K562 (cell line): Measurements from ENCODE around the gene ITPRIP. TPM values are rescaled to one million over a fixed set of nuclear protein-coding genes. Genes with fewer than 3 reads are reported as not detected.

Experiments
- ATAC-seq: fragments of 200-7000 bp; cut with Tn5 transposase; 3 replicates; pipeline ENCODE4 v1.9.1; 2020; ENCODE audit warnings: moderate library complexity
- BruUV-seq: library from RNA; stranded (reverse); fragments of 400-500 nt; replicated peaks from 2 replicates; lab custom pipeline; 2021; lab: Mats Ljungman, UMichigan
- CTCF ChIA-PET: fragments of 300-600 bp; formaldehyde crosslinking; extraction: SDS; loops from one replicate; lab custom pipeline; 2021; ENCODE audit warnings: low intra/inter-chr PET ratio; lab: Yijun Ruan, JAX
- POLR2A ChIA-PET: fragments of 300-600, 350-650 bp; sonication (Branson Sonifier 250); formaldehyde crosslinking; extraction: SDS; loops from one replicate; lab custom pipeline; 2021; ENCODE audit warnings: antibody characterized with exemption, inconsistent platforms; lab: Yijun Ruan, JAX
- DNase-seq, 4 experiments: peaks; one replicate each; pipeline versions ENCODE4 v3.0.0 to v3.0.0-alpha.2; 2011 to 2018; ENCODE audit warnings: low spot score in 3 of 4, mixed read lengths in 3 of 4; ENCODE audit errors: extremely low read depth in 1 of 4
- FAIRE-seq: peaks from 2 replicates; lab custom pipeline; 2011; peaks lifted over from hg19 to GRCh38; lab: Jason Lieb, UNC
- H2AFZ ChIP-seq: 2 replicates; pipeline ENCODE4 v1.6.0; 2011; ENCODE audit warnings: low read depth, low read length, control low read depth, inconsistent platforms
- H3K27ac ChIP-seq: fragments of 200-600 bp; 3 replicates; pipeline ENCODE4 v1.8.0; 2011; ENCODE audit warnings: low read depth, mild to moderate bottlenecking, control low read depth, inconsistent platforms, low read length, moderate library complexity, mixed read lengths; ENCODE audit errors: extremely low read depth
- H3K27me3 ChIP-seq, 2 experiments: fragments of 300-600 bp in 1 of 2; 2 replicates in 1 of 2; 3 replicates in 1 of 2; pipeline versions ENCODE4 v1.6.0 to v1.8.0; 2011; ENCODE audit warnings: inconsistent platforms in 2 of 2, low read length in 2 of 2, mild to moderate bottlenecking in 1 of 2, mixed read lengths in 1 of 2, moderate library complexity in 1 of 2; ENCODE audit not compliant: control insufficient read depth in 2 of 2, insufficient read depth in 2 of 2
- H3K36me3 ChIP-seq: fragments of 300-600 bp; 3 replicates; pipeline ENCODE4 v1.8.0; 2011; ENCODE audit warnings: mild to moderate bottlenecking, low read length, inconsistent platforms; ENCODE audit not compliant: control insufficient read depth, insufficient read depth
- H3K4me1 ChIP-seq, 2 experiments: fragments of 200-600 bp in 1 of 2; replicated peaks in 1 of 2; 2 replicates in 1 of 2; 3 replicates in 1 of 2; pipeline versions ENCODE4 v1.5.1 to v1.8.0; 2011; ENCODE audit warnings: inconsistent platforms in 2 of 2, low read length in 2 of 2, mild to moderate bottlenecking in 1 of 2, mixed read lengths in 1 of 2, moderate library complexity in 1 of 2; ENCODE audit not compliant: control insufficient read depth in 2 of 2, insufficient read depth in 2 of 2
- H3K4me2 ChIP-seq: 2 replicates; pipeline ENCODE4 v1.6.1; 2011; ENCODE audit warnings: low read length, control low read depth, inconsistent platforms, mixed read lengths; ENCODE audit not compliant: insufficient read depth
- H3K4me3 ChIP-seq: fragments of 200-600 bp; sonication (generic), shearing (Covaris generic); 2 replicates; pipeline ENCODE4 v1.5.1; 2016; ENCODE audit warnings: control low read depth, inconsistent platforms
- H3K79me2 ChIP-seq: fragments of 200-600 bp; 3 replicates; pipeline ENCODE4 v1.8.0; 2011; ENCODE audit warnings: low read length, inconsistent platforms; ENCODE audit not compliant: control insufficient read depth, insufficient read depth
- H3K9ac ChIP-seq, 2 experiments: 2 replicates each; pipeline versions ENCODE4 v1.6.0 to v1.6.1; 2011; ENCODE audit warnings: low read depth in 2 of 2, low read length in 2 of 2, control low read depth in 1 of 2, inconsistent platforms in 1 of 2, mild to moderate bottlenecking in 1 of 2, mixed read lengths in 1 of 2; ENCODE audit not compliant: insufficient read depth in 1 of 2
- H3K9me1 ChIP-seq: one replicate; pipeline ENCODE4 v1.6.0; 2011; ENCODE audit warnings: inconsistent platforms, mild to moderate bottlenecking, low read length, moderate library complexity; ENCODE audit not compliant: control insufficient read depth, insufficient read depth
- H3K9me3 ChIP-seq: replicated peaks from 2 replicates; pipeline ENCODE4 v1.5.1; 2011; ENCODE audit warnings: low read depth, low read length, inconsistent platforms; ENCODE audit not compliant: control insufficient read depth, insufficient read depth
- H4K20me1 ChIP-seq: replicated peaks from 2 replicates; pipeline ENCODE4 v1.6.1; 2011; ENCODE audit warnings: low read length, inconsistent platforms, mixed read lengths; ENCODE audit not compliant: control insufficient read depth, insufficient read depth
- HNRNPLL ChIP-seq: fragments of 200-400 bp; formaldehyde crosslinking; IDR thresholded peaks from 2 replicates; pipeline ENCODE4 v1.6.1; 2017; ENCODE audit warnings: low read length, low read depth, mild to moderate bottlenecking; ENCODE audit not compliant: poor library complexity, severe bottlenecking
- MIER1 ChIP-seq: fragments of 450-650 bp; IDR thresholded peaks from 2 replicates; pipeline ENCODE4 v1.6.1; 2016; ENCODE audit warnings: antibody characterized with exemption, mild to moderate bottlenecking, low read depth
- MLLT1 ChIP-seq, 2 experiments: fragments of 450-650 bp; IDR thresholded peaks; 2 replicates each; pipeline ENCODE4 v1.6.1; 2016
- PYGO2 ChIP-seq: fragments of 450-650 bp; IDR thresholded peaks from 2 replicates; pipeline ENCODE4 v1.6.1; 2016; ENCODE audit warnings: mild to moderate bottlenecking, missing genetic modification characterization, moderate library complexity, missing compliant biosample characterization
- SMAD1 ChIP-seq: fragments of 150-350 bp; IDR thresholded peaks from 2 replicates; pipeline ENCODE4 v1.6.1; 2014; ENCODE audit warnings: low read length, low read depth; ENCODE audit not compliant: partially characterized antibody
- SMARCA4 ChIP-seq: fragments of 450-650 bp; IDR thresholded peaks from 2 replicates; pipeline ENCODE4 v1.6.1; 2016
- ZBTB12 ChIP-seq: fragments of 250-450 bp; sonication (Bioruptor Pico); IDR thresholded peaks from 2 replicates; pipeline ENCODE4 v1.4.0; 2020
- WGBS: fragments of 100-300 bp; shearing (Covaris generic); methylation state at CpG from one replicate; pipeline ENCODE4 v1.1.6; 2016; ENCODE audit warnings: low coverage, mixed read lengths; ENCODE audit not compliant: insufficient coverage; ENCODE audit errors: missing lambda C conversion rate; 5-methylcytosine and 5-hydroxymethylcytosine counted together
- in situ Hi-C: fragments of 300-500 bp; cut with MboI; formaldehyde crosslinking; loops from 4 replicates; pipeline ENCODE4 v1.15.0; 2018; ENCODE audit warnings: inconsistent platforms, mixed read lengths
- intact Hi-C: fragments of 100-400 bp; cut with micrococcal nuclease; formaldehyde crosslinking; loops from 2 replicates; pipeline ENCODE4 v1.14.2; 2022
- polyA plus RNA-seq, 8 experiments: library from polyadenylated mRNA; depleted of rRNA in 4 of 8; stranded (reverse) in 5 of 8; unstranded in 3 of 8; fragments of >200 nt; fragmentation: Nextera tagmentation in 2 of 8; fragmentation: Illumina TruSeq in 1 of 8; extraction: Ambion mirVana in 2 of 8; extraction: Trizol in 1 of 8; gene quantifications; 2 replicates each; pipeline versions ENCODE4 v1.2.1 to v1.2.3, GENCODE V29; 2011 to 2014; ENCODE audit warnings: inconsistent platforms in 1 of 8, missing spikeins in 1 of 8
- total RNA-seq, 7 experiments: library from RNA; depleted of rRNA in 6 of 7; stranded (reverse); fragments of >200 nt in 6 of 7; fragmentation: Illumina TruSeq in 2 of 7; extraction: Trizol in 2 of 7; gene quantifications; 2 replicates each; pipeline versions ENCODE4 v1.2.1 to v1.2.3, GENCODE V29; 2011 to 2021; ENCODE audit warnings: low replicate concordance in 1 of 7
- TF ChIP-seq, protein P1 (sequence below): fragments of 250-450 bp; sonication (Bioruptor Pico); IDR thresholded peaks from 2 replicates; pipeline ENCODE4 v1.9.0; 2021; ENCODE audit warnings: mild to moderate bottlenecking

The ITPRIP gene
- total and polyA plus RNA-seq, 9 of the 15 experiments (the other 6 are each of a cell fraction or from before 2014, with no cell fraction given) = 4.4 to 28.5 (median 10.9) TPM

DNA sequence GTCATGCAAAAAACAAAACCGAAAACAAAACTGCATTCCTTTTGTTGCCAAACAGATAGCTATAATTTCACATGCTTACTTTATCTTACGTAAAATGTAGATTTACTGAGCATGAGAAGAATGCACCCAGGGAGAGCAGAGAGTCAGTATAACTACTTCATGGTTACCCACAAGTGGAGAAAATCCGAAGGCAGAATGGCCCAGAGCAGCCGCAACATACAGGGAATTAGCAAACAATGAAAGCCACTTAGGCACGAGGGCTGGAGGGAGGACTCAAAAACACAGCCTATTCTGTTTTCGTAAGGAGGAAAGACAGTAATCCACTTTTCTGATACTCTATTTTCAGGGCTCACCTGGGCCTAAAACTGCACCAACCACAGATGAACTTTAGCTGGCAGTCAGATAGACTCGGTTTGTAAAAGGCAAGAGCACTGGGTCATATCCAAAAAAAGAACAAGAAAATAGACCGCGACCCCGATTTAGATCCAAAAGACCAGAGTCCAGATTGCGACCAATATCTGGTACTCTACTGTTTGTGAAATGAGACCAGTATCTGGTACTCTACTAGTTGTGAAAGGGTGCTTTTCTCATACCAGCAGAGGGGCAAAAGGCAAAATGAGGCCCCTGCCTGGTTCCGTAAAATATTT lies 1.3 kb downstream of the ITPRIP start:
- H3K27me3 ChIP-seq = no peaks in the 10 kb centered on the region
- CTCF ChIA-PET = no interaction called here
- H3K36me3 ChIP-seq = peaks cover 41% of the 10 kb centered on the region
- TSS peak; percentile 40 for BruUV-seq
- peaks cover 23% of the 10 kb centered on the region for H4K20me1 ChIP-seq
- DNase-seq (peak in 1 of 4 experiments; percentile 3), ATAC-seq (no peak), FAIRE-seq (no peak)
- peak overlapping the region; percentile 91 for H3K4me2 ChIP-seq
- WGBS = under 1% methylated on average over 11 of the region's 12 CpGs
- peaks cover 32 to 53% of the 10 kb centered on the region in 2 experiments for H3K4me1 ChIP-seq
- no peaks in the 10 kb centered on the region for H3K9me3 ChIP-seq
- H3K79me2 ChIP-seq = peaks cover 94% of the 10 kb centered on the region
- 0 out of 4 replicates have a peak, but pooled peaks of 1 of the 2 experiments have one; percentile 10 for TF ChIP-seq MLLT1 (IDR thresholded peaks at IDR 0.05)
- TF ChIP-seq PYGO2 (tag) = no peak
- no peak for TF ChIP-seq ZBTB12 (CRISPR knock-in tag)
- TF ChIP-seq, protein P1, sequence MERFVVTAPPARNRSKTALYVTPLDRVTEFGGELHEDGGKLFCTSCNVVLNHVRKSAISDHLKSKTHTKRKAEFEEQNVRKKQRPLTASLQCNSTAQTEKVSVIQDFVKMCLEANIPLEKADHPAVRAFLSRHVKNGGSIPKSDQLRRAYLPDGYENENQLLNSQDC (CRISPR knock-in tag) = no peak
- no peak for TF ChIP-seq MIER1
- no peak for TF ChIP-seq SMAD1
- TF ChIP-seq HNRNPLL = no peak
- peak; percentile 16; the same call in 1 of the 2 replicates for TF ChIP-seq SMARCA4
- no peak overlapping the region for H2AFZ ChIP-seq
- H3K9me1 ChIP-seq = no peaks in the 10 kb centered on the region
- intact Hi-C loops = loop anchor here (1.0 kb wide), 1 partner anchor 14 kb away; no protein-coding TSS in a partner anchor
- peak overlapping the region; percentile 98 for H3K4me3 ChIP-seq
- POLR2A ChIA-PET = interaction anchor here (1.2 to 1.6 kb wide), 5 partner anchors 9 to 17 kb away, joined by 3 to 4 read pairs (median 4); partner anchors contain the start of gene CFAP58
- H3K27ac ChIP-seq = peak overlapping the region; percentile 98
- in situ Hi-C loops = no loop called here
- peak overlapping the region; percentile 87 to 93; a peak in 3 of 4 replicates for H3K9ac ChIP-seq
